GM12878 (cell line): ENCODE measurements around the gene FNDC8. TPM values are rescaled to one million over a fixed set of nuclear protein-coding genes. Genes with fewer than 3 reads are reported as not detected.

Source experiments
- ATAC-seq: fragments of 200-7000 bp; cut with Tn5 transposase; 3 replicates; pipeline ENCODE4 v1.9.1; 2020; ENCODE audit warnings: mild to moderate bottlenecking, moderate library complexity
- BruUV-seq: library from RNA; stranded (reverse); fragments of 400-500 nt; replicated peaks from 2 replicates; lab custom pipeline; 2021; lab: Mats Ljungman, UMichigan
- CTCF ChIA-PET: fragments of 300-600 bp; sonication (Branson Sonifier 250); formaldehyde crosslinking; extraction: SDS; loops from one replicate; lab custom pipeline; 2021; ENCODE audit warnings: inconsistent platforms; lab: Yijun Ruan, JAX
- POLR2A ChIA-PET: fragments of 350-600 bp; formaldehyde crosslinking; extraction: SDS; loops from one replicate; lab custom pipeline; 2021; ENCODE audit warnings: inconsistent platforms; lab: Charles Lee
- RAD21 ChIA-PET: fragments of 300-600 bp; sonication (Branson Sonifier 250); formaldehyde crosslinking; loops from one replicate; lab custom pipeline; 2023; ENCODE audit warnings: antibody characterized with exemption; ENCODE audit not compliant: unreplicated experiment; lab: Charles Lee
- SMC1A ChIA-PET: fragments of 300-600 bp; sonication (Branson Sonifier 250); formaldehyde crosslinking; loops from one replicate; lab custom pipeline; 2023; ENCODE audit not compliant: unreplicated experiment, uncharacterized antibody; lab: Charles Lee
- DNase-seq: peaks from one replicate; pipeline ENCODE4 v3.0.0-alpha.2; 2011; ENCODE audit warnings: low read depth, low spot score
- FAIRE-seq: peaks from 3 replicates; lab custom pipeline; 2011; peaks lifted over from hg19 to GRCh38; lab: Jason Lieb, UNC
- H2AFZ ChIP-seq: 2 replicates; pipeline ENCODE4 v1.6.0; 2011; ENCODE audit warnings: low read depth, low read length, control low read depth; ENCODE audit not compliant: control insufficient read depth
- H3K27ac ChIP-seq: 2 replicates; pipeline ENCODE4 v1.5.1; 2011; ENCODE audit warnings: control low read depth; ENCODE audit not compliant: control insufficient read depth, insufficient read depth
- H3K27me3 ChIP-seq, 2 experiments: replicated peaks in 1 of 2; 2 replicates each; pipeline versions ENCODE4 v1.6.0 to v1.6.1; 2011; ENCODE audit warnings: low read length in 1 of 2; ENCODE audit not compliant: control insufficient read depth in 2 of 2, insufficient read depth in 2 of 2
- H3K36me3 ChIP-seq, 2 experiments: 2 replicates each; pipeline ENCODE4 v1.5.1; 2011; ENCODE audit warnings: low read length in 1 of 2; ENCODE audit not compliant: control insufficient read depth in 2 of 2, insufficient read depth in 2 of 2
- H3K4me1 ChIP-seq: 2 replicates; pipeline ENCODE4 v1.6.1; 2011; ENCODE audit warnings: mild to moderate bottlenecking, low read length, moderate library complexity, mixed read lengths; ENCODE audit not compliant: control insufficient read depth, insufficient read depth
- H3K4me2 ChIP-seq: 2 replicates; pipeline ENCODE4 v1.6.0; 2011; ENCODE audit warnings: control low read depth; ENCODE audit not compliant: control insufficient read depth, insufficient read depth
- H3K4me3 ChIP-seq: fragments of 200-600 bp; sonication (generic); 2 replicates; pipeline ENCODE4 v1.5.1; 2016
- H3K79me2 ChIP-seq: 2 replicates; pipeline ENCODE4 v1.6.0; 2011; ENCODE audit warnings: low read length; ENCODE audit not compliant: control insufficient read depth, insufficient read depth
- H3K9ac ChIP-seq: 2 replicates; pipeline ENCODE4 v1.8.0; 2011; ENCODE audit warnings: low read length, control low read depth, mixed read lengths; ENCODE audit not compliant: control insufficient read depth, insufficient read depth
- H3K9me3 ChIP-seq: replicated peaks from 3 replicates; pipeline ENCODE4 v1.5.1; 2011; ENCODE audit warnings: mild to moderate bottlenecking, low read length; ENCODE audit not compliant: control insufficient read depth, insufficient read depth
- H4K20me1 ChIP-seq: 2 replicates; pipeline ENCODE4 v1.6.0; 2011; ENCODE audit not compliant: control insufficient read depth, insufficient read depth
- ATF7 ChIP-seq: fragments of 450-650 bp; IDR thresholded peaks from 2 replicates; pipeline ENCODE4 v1.6.1; 2016; ENCODE audit warnings: low read depth, mild to moderate bottlenecking
- CBFB ChIP-seq: IDR thresholded peaks from 2 replicates; pipeline ENCODE4 v1.6.1; 2016; ENCODE audit warnings: antibody characterized with exemption, low read depth
- IKZF1 ChIP-seq: fragments of 450-650 bp; conservative IDR thresholded peaks from 2 replicates; pipeline ENCODE4 v1.6.1; 2017; ENCODE audit warnings: antibody characterized with exemption, mild to moderate bottlenecking
- MXI1 ChIP-seq: fragments of 150-350 bp; IDR thresholded peaks from 2 replicates; pipeline ENCODE4 v1.6.1; 2011; ENCODE audit warnings: low read depth, mild to moderate bottlenecking, inconsistent platforms, low read length, improper control_type of control experiment
- NFYB ChIP-seq: IDR thresholded peaks from 2 replicates; pipeline ENCODE4 v1.6.1; 2011; ENCODE audit warnings: low read depth, mild to moderate bottlenecking, low read length, improper control_type of control experiment, moderate library complexity; ENCODE audit not compliant: insufficient read depth
- RUNX3 ChIP-seq: IDR thresholded peaks from 2 replicates; pipeline ENCODE4 v1.6.1; 2012; ENCODE audit warnings: low read length, inconsistent platforms
- SMAD5 ChIP-seq: IDR thresholded peaks from 2 replicates; pipeline ENCODE4 v1.6.1; 2016; ENCODE audit warnings: antibody characterized with exemption, low read depth
- SMC3 ChIP-seq: IDR thresholded peaks from 2 replicates; pipeline ENCODE4 v1.6.1; 2011; ENCODE audit warnings: low read length, improper control_type of control experiment, borderline replicate concordance
- TAF1 ChIP-seq: IDR thresholded peaks from 2 replicates; pipeline ENCODE4 v1.6.1; 2011; ENCODE audit warnings: mild to moderate bottlenecking, low read depth, low read length, borderline replicate concordance
- ZNF622 ChIP-seq: fragments of 450-650 bp; IDR thresholded peaks from 2 replicates; pipeline ENCODE4 v1.6.1; 2017; ENCODE audit warnings: mild to moderate bottlenecking, inconsistent platforms
- WGBS: methylation state at CpG from one replicate; pipeline ENCODE4 v1.1.6; 2016; ENCODE audit warnings: low lambda C conversion rate; ENCODE audit not compliant: insufficient replicate concordance, insufficient coverage; ENCODE audit errors: missing lambda C conversion rate; 5-methylcytosine and 5-hydroxymethylcytosine counted together
- in situ Hi-C: fragments of 300-500 bp; cut with MboI; formaldehyde crosslinking; loops from 9 replicates; pipeline ENCODE4 v1.14.3; 2018; ENCODE audit warnings: mixed read lengths
- intact Hi-C: fragments of 100-400 bp; cut with micrococcal nuclease; formaldehyde crosslinking; loops from one replicate; pipeline ENCODE4 v1.14.2; 2022; ENCODE audit not compliant: unreplicated experiment
- polyA plus RNA-seq, 11 experiments: library from polyadenylated mRNA; depleted of rRNA in 4 of 11; unstranded in 6 of 11; stranded (reverse) in 5 of 11; fragments of >200 nt; fragmentation: Nextera tagmentation in 4 of 11; fragmentation: Illumina TruSeq in 1 of 11; extraction: Ambion mirVana in 4 of 11; extraction: Trizol in 1 of 11; gene quantifications; 1 replicate in 1 of 11; 2 replicates in 10 of 11; pipeline versions ENCODE4 v1.2.1 to v1.2.3, GENCODE V29; 2011 to 2016; ENCODE audit warnings: inconsistent platforms in 2 of 11, missing spikeins in 2 of 11, low read depth in 1 of 11
- total RNA-seq, 4 experiments: library from RNA; depleted of rRNA in 3 of 4; stranded (reverse); fragments of >200 nt in 3 of 4; fragmentation: Illumina TruSeq in 1 of 4; extraction: Trizol in 1 of 4; gene quantifications; 2 replicates each; pipeline versions ENCODE4 v1.2.1 to v1.2.3, GENCODE V29; 2013 to 2021

The FNDC8 gene
- total and polyA plus RNA-seq, 10 of the 15 experiments (the other 5 are each of a cell fraction or from before 2014, with no cell fraction given) = 0.06 to 0.15 (median 0.11) TPM; not detected in 7

- H3K9me3 ChIP-seq = no peaks in the 10 kb centered on the region
- H3K4me2 ChIP-seq = peak overlapping the region; percentile 73
- DNase-seq (no peak), FAIRE-seq (peak; percentile 13), ATAC-seq (peak; percentile 12)
- in situ Hi-C loops (no loop called here), intact Hi-C loops (loop anchor here (1.0 to 5.0 kb wide), 3 partner anchors 25 to 106 kb away; partner anchors contain the start of genes LIG3, RAD51D and RFFL)
- H3K36me3 ChIP-seq = no peaks in the 10 kb centered on the region; a peak in 1 of 4 replicates
- WGBS = under 1% methylated on average over 9 of the region's 9 CpGs
- H3K27me3 ChIP-seq = no peaks in the 10 kb centered on the region
- no TSS peak for BruUV-seq
- TF ChIP-seq MXI1 (peak; percentile 51; the same call in 1 of the 2 replicates), NFYB (no peak), TAF1 (peak; percentile 34; the same call in 1 of the 2 replicates), RUNX3 (peak; percentile 38), SMAD5 (peak; percentile 16), ZNF622 (no peak), ATF7 (peak; percentile 12; the same call in 1 of the 2 replicates), SMC3 (no peak), CBFB (no peak), IKZF1 (no peak)
- CTCF ChIA-PET = interaction anchor here (0.8 to 3.0 kb wide), 8 partner anchors 10 to 47 kb away, joined by 3 to 23 read pairs (median 6); partner anchors contain the start of gene RFFL
- POLR2A ChIA-PET = interaction anchor here (0.7 to 5.0 kb wide), 7 partner anchors 8 to 460 kb away, joined by 3 to 115 read pairs (median 6); partner anchors contain the start of gene RFFL
- H4K20me1 ChIP-seq = no peaks in the 10 kb centered on the region
- SMC1A ChIA-PET = interaction anchor here (1.0 to 14.7 kb wide), 7 partner anchors 8 to 69 kb away, joined by 3 to 534 read pairs (median 4); partner anchors contain the start of genes RAD51D and RFFL
- H3K27ac ChIP-seq = peak overlapping the region; percentile 96
- peak overlapping the region; percentile 95 for H3K9ac ChIP-seq
- H3K79me2 ChIP-seq = peaks cover 58% of the 10 kb centered on the region
- RAD21 ChIA-PET = interaction anchor here (1.1 to 17.8 kb wide), 9 partner anchors 8 to 448 kb away, joined by 3 to 452 read pairs (median 5); partner anchors contain the start of genes LIG3 and RFFL
- peaks cover 17% of the 10 kb centered on the region for H3K4me1 ChIP-seq
- peak overlapping the region; percentile 2 for H2AFZ ChIP-seq
- H3K4me3 ChIP-seq = peak overlapping the region; percentile 80
These were observed 33.6 kb upstream of the FNDC8 start for GRCh38 chr17:35087731-35088355.
